OCI-LY1 (cell line): Measurements from ENCODE around the gene C17orf67.

ENCODE experiments used
- EZH2 ChIP-seq: fragments of 200-600 bp; sonication (generic), shearing (Covaris generic); IDR thresholded peaks from 2 replicates; pipeline ENCODE4 v1.8.0; 2017; ENCODE audit warnings: borderline replicate concordance, mixed run types, mild to moderate bottlenecking, antibody characterized with exemption, low read length, moderate library complexity, mixed read lengths
- TF ChIP-seq, protein P1 (sequence below): fragments of 200-600 bp; sonication (generic), shearing (Covaris generic); IDR thresholded peaks from 2 replicates; pipeline ENCODE4 v1.5.1; 2017; ENCODE audit warnings: mild to moderate bottlenecking, antibody characterized with exemption, low read length, moderate library complexity, mixed read lengths

DNA sequence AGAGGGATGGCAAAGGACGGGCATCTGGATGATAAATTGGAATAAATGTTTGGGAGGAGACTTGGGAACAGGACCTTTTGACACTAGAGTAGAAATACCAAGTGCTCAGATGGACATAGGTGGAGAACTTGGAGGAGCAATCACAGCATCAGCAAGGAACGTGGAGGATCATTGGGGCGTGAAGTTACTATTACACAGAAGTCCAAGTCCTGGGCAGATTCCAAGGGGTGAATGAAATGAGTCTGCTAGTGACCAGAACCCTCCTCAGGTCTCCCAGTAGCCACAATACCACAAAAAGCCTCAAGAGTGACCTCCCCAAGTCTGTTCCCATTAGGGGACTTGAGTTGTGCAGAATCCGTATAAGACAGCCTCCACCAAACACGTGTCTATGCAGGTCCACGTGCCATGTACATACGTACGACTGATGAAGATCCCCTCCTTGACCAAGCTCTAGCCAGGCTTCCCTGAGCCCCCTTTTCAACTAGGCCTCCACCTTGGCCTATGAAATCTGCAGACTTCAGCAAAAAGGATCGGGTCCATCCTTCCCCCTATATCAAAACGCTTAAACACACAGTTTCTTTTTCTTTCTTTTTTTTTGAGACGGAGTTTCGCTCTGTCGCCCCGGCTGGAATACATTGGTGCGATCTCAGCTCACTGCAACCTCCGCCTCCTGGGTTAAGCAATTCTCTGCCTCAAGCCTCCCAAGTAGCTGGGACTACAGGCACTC is 2.2 kb downstream of the C17orf67 start:
- TF ChIP-seq, protein P1, sequence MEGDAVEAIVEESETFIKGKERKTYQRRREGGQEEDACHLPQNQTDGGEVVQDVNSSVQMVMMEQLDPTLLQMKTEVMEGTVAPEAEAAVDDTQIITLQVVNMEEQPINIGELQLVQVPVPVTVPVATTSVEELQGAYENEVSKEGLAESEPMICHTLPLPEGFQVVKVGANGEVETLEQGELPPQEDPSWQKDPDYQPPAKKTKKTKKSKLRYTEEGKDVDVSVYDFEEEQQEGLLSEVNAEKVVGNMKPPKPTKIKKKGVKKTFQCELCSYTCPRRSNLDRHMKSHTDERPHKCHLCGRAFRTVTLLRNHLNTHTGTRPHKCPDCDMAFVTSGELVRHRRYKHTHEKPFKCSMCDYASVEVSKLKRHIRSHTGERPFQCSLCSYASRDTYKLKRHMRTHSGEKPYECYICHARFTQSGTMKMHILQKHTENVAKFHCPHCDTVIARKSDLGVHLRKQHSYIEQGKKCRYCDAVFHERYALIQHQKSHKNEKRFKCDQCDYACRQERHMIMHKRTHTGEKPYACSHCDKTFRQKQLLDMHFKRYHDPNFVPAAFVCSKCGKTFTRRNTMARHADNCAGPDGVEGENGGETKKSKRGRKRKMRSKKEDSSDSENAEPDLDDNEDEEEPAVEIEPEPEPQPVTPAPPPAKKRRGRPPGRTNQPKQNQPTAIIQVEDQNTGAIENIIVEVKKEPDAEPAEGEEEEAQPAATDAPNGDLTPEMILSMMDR, result no peak
- TF ChIP-seq EZH2, result no peak
